ENCODE results near the gene AADACL3. TPM values are rescaled to one million over a fixed set of nuclear protein-coding genes. Genes with fewer than 3 reads are reported as not detected.

Gene AADACL3
- total and polyA plus RNA-seq, 2 experiments from 2014 or later, result 0.10 TPM; not detected in 1

- Histone ChIP-seq H3K4me1 (ENCODE audit: insufficient read depth) (no peaks in the 10 kb centered on the region), H3K9me2 (replicated peaks; ENCODE audit: insufficient read depth) (no peaks in the 10 kb centered on the region), H3K4me2 (no peak overlapping the region), H3K36me3 (replicated peaks; ENCODE audit: insufficient read depth, low read depth) (no peaks in the 10 kb centered on the region), H3K9me3 (ENCODE audit: low read depth) (no peaks in the 10 kb centered on the region), H4K20me1 (ENCODE audit: insufficient read depth, poor library complexity, severe bottlenecking) (no peaks in the 10 kb centered on the region), H3K79me2 (no peaks in the 10 kb centered on the region), H2AFZ (no peak overlapping the region), H3K27ac (no peak overlapping the region), H3K27me3 (no peaks in the 10 kb centered on the region), H3K4me3 (no peak overlapping the region)
- no peak for DNase-seq (ENCODE audit: low spot score)
- TF ChIP-seq EZH2phosphoT487 (IDR thresholded peaks at IDR 0.05; ENCODE audit: low read depth, severe bottlenecking, unreplicated experiment) (no peak), EZH2 (IDR thresholded peaks at IDR 0.05; ENCODE audit: borderline replicate concordance) (no peak)
- TF ChIP-seq, protein P1, sequence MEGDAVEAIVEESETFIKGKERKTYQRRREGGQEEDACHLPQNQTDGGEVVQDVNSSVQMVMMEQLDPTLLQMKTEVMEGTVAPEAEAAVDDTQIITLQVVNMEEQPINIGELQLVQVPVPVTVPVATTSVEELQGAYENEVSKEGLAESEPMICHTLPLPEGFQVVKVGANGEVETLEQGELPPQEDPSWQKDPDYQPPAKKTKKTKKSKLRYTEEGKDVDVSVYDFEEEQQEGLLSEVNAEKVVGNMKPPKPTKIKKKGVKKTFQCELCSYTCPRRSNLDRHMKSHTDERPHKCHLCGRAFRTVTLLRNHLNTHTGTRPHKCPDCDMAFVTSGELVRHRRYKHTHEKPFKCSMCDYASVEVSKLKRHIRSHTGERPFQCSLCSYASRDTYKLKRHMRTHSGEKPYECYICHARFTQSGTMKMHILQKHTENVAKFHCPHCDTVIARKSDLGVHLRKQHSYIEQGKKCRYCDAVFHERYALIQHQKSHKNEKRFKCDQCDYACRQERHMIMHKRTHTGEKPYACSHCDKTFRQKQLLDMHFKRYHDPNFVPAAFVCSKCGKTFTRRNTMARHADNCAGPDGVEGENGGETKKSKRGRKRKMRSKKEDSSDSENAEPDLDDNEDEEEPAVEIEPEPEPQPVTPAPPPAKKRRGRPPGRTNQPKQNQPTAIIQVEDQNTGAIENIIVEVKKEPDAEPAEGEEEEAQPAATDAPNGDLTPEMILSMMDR (IDR thresholded peaks at IDR 0.05; ENCODE audit: poor library complexity), result no peak
- 85% methylated on average over 3 of the region's 3 CpGs for WGBS (ENCODE audit: low lambda C conversion rate, missing lambda C conversion rate)
These were observed 19.3 kb upstream of the AADACL3 start for GRCh38 chr1:12696658-12697057.

- H3K4me3 ChIP-seq, result no peak overlapping the region
- no peaks in the 10 kb centered on the region for H3K79me2 ChIP-seq
- H3K27me3 ChIP-seq, result no peaks in the 10 kb centered on the region
- no peaks in the 10 kb centered on the region for H3K36me3 ChIP-seq (replicated peaks; ENCODE audit: insufficient read depth, low read depth)
- WGBS (ENCODE audit: low lambda C conversion rate, missing lambda C conversion rate), result 95% methylated on average over 3 of the region's 3 CpGs
- TF ChIP-seq, protein P1 (IDR thresholded peaks at IDR 0.05; ENCODE audit: poor library complexity), result no peak
- TF ChIP-seq EZH2phosphoT487 (IDR thresholded peaks at IDR 0.05; ENCODE audit: low read depth, severe bottlenecking, unreplicated experiment) (no peak), EZH2 (IDR thresholded peaks at IDR 0.05; ENCODE audit: borderline replicate concordance) (no peak)
- no peak overlapping the region for H2AFZ ChIP-seq
- no peaks in the 10 kb centered on the region for H3K9me2 ChIP-seq (replicated peaks; ENCODE audit: insufficient read depth)
- DNase-seq (ENCODE audit: low spot score), result no peak
- H4K20me1 ChIP-seq (ENCODE audit: insufficient read depth, poor library complexity, severe bottlenecking), result no peaks in the 10 kb centered on the region
- H3K4me2 ChIP-seq, result no peak overlapping the region
- H3K4me1 ChIP-seq (ENCODE audit: insufficient read depth), result no peaks in the 10 kb centered on the region
- no peak overlapping the region for H3K27ac ChIP-seq
- H3K9me3 ChIP-seq (ENCODE audit: low read depth), result no peaks in the 10 kb centered on the region
These were observed 18.5 kb upstream of the AADACL3 start for GRCh38 chr1:12697397-12697796.

DNA sequence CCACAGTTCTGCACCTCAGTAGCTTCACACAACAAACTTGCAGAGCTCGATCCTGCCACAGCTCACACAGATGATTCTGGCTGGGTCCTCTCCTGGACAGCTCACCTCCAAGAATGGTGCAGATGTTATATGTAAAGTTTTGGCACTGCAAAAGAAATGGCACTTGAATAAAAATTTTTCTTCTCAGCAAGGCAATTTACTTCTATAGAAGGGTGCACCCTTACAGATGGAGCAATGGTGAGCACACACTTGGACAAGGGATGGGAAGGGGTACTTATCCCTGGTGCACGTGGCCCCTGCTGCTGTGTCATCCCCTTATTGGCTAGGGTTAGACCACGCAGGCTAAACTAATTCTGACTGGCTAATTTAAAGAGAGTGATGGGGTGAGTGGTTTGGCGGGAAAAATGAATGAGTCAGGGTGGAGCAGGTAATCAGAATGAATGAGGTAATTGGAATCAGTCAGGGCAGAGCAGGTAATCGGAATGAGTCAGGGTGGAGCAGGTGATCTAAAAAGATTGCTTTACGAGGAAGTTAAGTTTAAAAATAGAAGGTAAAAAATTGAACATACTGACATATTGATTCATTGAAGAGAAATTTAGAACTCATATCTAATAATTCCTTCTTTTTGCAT lies 12.0 kb upstream of the AADACL3 start:
- no peaks in the 10 kb centered on the region for H3K27me3 ChIP-seq
- H3K79me2 ChIP-seq, result no peaks in the 10 kb centered on the region
- no peaks in the 10 kb centered on the region for H3K9me2 ChIP-seq (replicated peaks; ENCODE audit: insufficient read depth)
- DNase-seq (ENCODE audit: low spot score), result no peak
- TF ChIP-seq EZH2 (IDR thresholded peaks at IDR 0.05; ENCODE audit: borderline replicate concordance), result no peak
- TF ChIP-seq EZH2phosphoT487 (IDR thresholded peaks at IDR 0.05; ENCODE audit: low read depth, severe bottlenecking, unreplicated experiment), result no peak
- TF ChIP-seq, protein P1 (IDR thresholded peaks at IDR 0.05; ENCODE audit: poor library complexity), result no peak
- 82% methylated on average over 6 of the region's 6 CpGs for WGBS (ENCODE audit: low lambda C conversion rate, missing lambda C conversion rate)
- H3K4me2 ChIP-seq, result no peak overlapping the region
- H3K36me3 ChIP-seq (replicated peaks; ENCODE audit: insufficient read depth, low read depth), result no peaks in the 10 kb centered on the region
- H3K9me3 ChIP-seq (ENCODE audit: low read depth), result no peaks in the 10 kb centered on the region
- no peaks in the 10 kb centered on the region for H4K20me1 ChIP-seq (ENCODE audit: insufficient read depth, poor library complexity, severe bottlenecking)
- peak overlapping the region; percentile 7 for H3K27ac ChIP-seq
- peaks cover under 1% of the 10 kb centered on the region for H3K4me1 ChIP-seq (ENCODE audit: insufficient read depth)
- H2AFZ ChIP-seq, result no peak overlapping the region
- no peak overlapping the region for H3K4me3 ChIP-seq

All from hepatocyte (in vitro differentiated cells).